H9 (cell line): ENCODE measurements around the gene PAOX. TPM values are rescaled to one million over a fixed set of nuclear protein-coding genes. Genes with fewer than 3 reads are reported as not detected.

Source experiments
- DNase-seq: peaks from one replicate; pipeline ENCODE4 v3.0.0-alpha.2; 2017
- H2AFZ ChIP-seq: one replicate; pipeline ENCODE4 v1.6.1; 2013; ENCODE audit warnings: mild to moderate bottlenecking, low read length, control low read depth, moderate library complexity
- H2AK5ac ChIP-seq: 2 replicates; pipeline ENCODE4 v1.6.1; 2013; ENCODE audit warnings: low read length, control low read depth, mixed read lengths; ENCODE audit not compliant: insufficient read length
- H2BK120ac ChIP-seq: one replicate; pipeline ENCODE4 v1.6.1; 2013; ENCODE audit warnings: low read depth, mild to moderate bottlenecking, low read length, control low read depth, inconsistent platforms; ENCODE audit not compliant: poor library complexity, severe bottlenecking
- H2BK12ac ChIP-seq: 2 replicates; pipeline ENCODE4 v1.6.1; 2013; ENCODE audit warnings: low read length, control low read depth, mixed read lengths, low read depth; ENCODE audit not compliant: insufficient read length
- H2BK15ac ChIP-seq: 2 replicates; pipeline ENCODE4 v1.6.1; 2013; ENCODE audit warnings: low read depth, low read length, control low read depth
- H2BK20ac ChIP-seq: one replicate; pipeline ENCODE4 v1.6.1; 2013; ENCODE audit warnings: low read depth, mild to moderate bottlenecking, low read length, control low read depth, inconsistent platforms; ENCODE audit not compliant: poor library complexity, severe bottlenecking
- H2BK5ac ChIP-seq: 2 replicates; pipeline ENCODE4 v1.6.1; 2013; ENCODE audit warnings: low read length, control low read depth, mixed read lengths; ENCODE audit not compliant: insufficient read length
- H3K14ac ChIP-seq: 2 replicates; pipeline ENCODE4 v1.6.1; 2013; ENCODE audit warnings: low read length, control low read depth; ENCODE audit not compliant: insufficient read depth
- H3K18ac ChIP-seq: 2 replicates; pipeline ENCODE4 v1.6.1; 2013; ENCODE audit warnings: low read depth, mild to moderate bottlenecking, mixed read lengths, low read length, control low read depth; ENCODE audit not compliant: insufficient read length
- H3K23ac ChIP-seq: 2 replicates; pipeline ENCODE4 v1.6.1; 2013; ENCODE audit warnings: low read length, control low read depth, mixed read lengths, low read depth; ENCODE audit not compliant: insufficient read length
- H3K23me2 ChIP-seq: 2 replicates; pipeline ENCODE4 v1.6.1; 2013; ENCODE audit warnings: low read depth, mild to moderate bottlenecking, mixed read lengths, low read length, control low read depth; ENCODE audit not compliant: insufficient read length, poor library complexity, severe bottlenecking
- H3K27ac ChIP-seq: 2 replicates; pipeline ENCODE4 v1.5.1; 2013; ENCODE audit warnings: low read length, control low read depth, mixed read lengths, low read depth; ENCODE audit not compliant: insufficient read length
- H3K27me3 ChIP-seq: 2 replicates; pipeline ENCODE4 v1.6.1; 2013; ENCODE audit warnings: low read length, control low read depth, inconsistent platforms; ENCODE audit not compliant: insufficient read depth
- H3K4ac ChIP-seq: 2 replicates; pipeline ENCODE4 v1.6.1; 2013; ENCODE audit warnings: low read depth, mild to moderate bottlenecking, control low read depth, inconsistent platforms, low read length, moderate library complexity
- H3K4me1 ChIP-seq: 2 replicates; pipeline ENCODE4 v1.6.1; 2013; ENCODE audit warnings: low read length, control low read depth, inconsistent platforms; ENCODE audit not compliant: insufficient read depth
- H3K4me2 ChIP-seq: 2 replicates; pipeline ENCODE4 v1.6.1; 2013; ENCODE audit warnings: low read length, control low read depth, mixed read lengths; ENCODE audit not compliant: insufficient read length, insufficient read depth
- H3K56ac ChIP-seq: 2 replicates; pipeline ENCODE4 v1.6.1; 2013; ENCODE audit warnings: low read depth, mild to moderate bottlenecking, mixed read lengths, low read length, control low read depth; ENCODE audit not compliant: insufficient read length
- H3K79me1 ChIP-seq: 2 replicates; pipeline ENCODE4 v1.6.1; 2013; ENCODE audit warnings: low read depth, mild to moderate bottlenecking, moderate library complexity, low read length, control low read depth, inconsistent platforms; ENCODE audit not compliant: insufficient read depth, poor library complexity, severe bottlenecking
- H3K79me2 ChIP-seq: 2 replicates; pipeline ENCODE4 v1.6.1; 2013; ENCODE audit warnings: low read length, control low read depth, inconsistent platforms; ENCODE audit not compliant: insufficient read depth
- H3K9ac ChIP-seq: 2 replicates; pipeline ENCODE4 v1.6.1; 2013; ENCODE audit warnings: low read length, control low read depth, mixed read lengths; ENCODE audit not compliant: insufficient read length; ENCODE audit errors: extremely low read depth
- H3K9me3 ChIP-seq: one replicate; pipeline ENCODE4 v1.6.1; 2013; ENCODE audit warnings: low read depth, low read length, inconsistent platforms; ENCODE audit not compliant: control insufficient read depth
- H3T11ph ChIP-seq: one replicate; pipeline ENCODE4 v1.6.1; 2013; ENCODE audit warnings: mild to moderate bottlenecking, low read length, control low read depth, inconsistent platforms
- H4K20me1 ChIP-seq: one replicate; pipeline ENCODE4 v1.6.1; 2013; ENCODE audit not compliant: control insufficient read depth, insufficient read length, insufficient read depth
- H4K5ac ChIP-seq: 2 replicates; pipeline ENCODE4 v1.6.1; 2013; ENCODE audit warnings: low read depth, mild to moderate bottlenecking, mixed read lengths, low read length, control low read depth; ENCODE audit not compliant: insufficient read length
- H4K8ac ChIP-seq: replicated peaks from 2 replicates; pipeline ENCODE4 v1.6.1; 2013; ENCODE audit warnings: low read length, control low read depth, mixed read lengths, low read depth; ENCODE audit not compliant: insufficient read length
- H4K91ac ChIP-seq: 2 replicates; pipeline ENCODE4 v1.6.1; 2013; ENCODE audit warnings: low read depth, mild to moderate bottlenecking, moderate library complexity, mixed read lengths, low read length, control low read depth; ENCODE audit not compliant: insufficient read length
- H3K27ac Mint-ChIP-seq, 3 experiments: 2 replicates in 2 of 3; 3 replicates in 1 of 3; pipeline ENCODE4 v1.8.0; 2020 to 2021; ENCODE audit warnings: mixed read lengths in 3 of 3, mild to moderate bottlenecking in 1 of 3, moderate library complexity in 1 of 3
- H3K27me3 Mint-ChIP-seq: 2 replicates; pipeline ENCODE4 v1.8.0; 2021; ENCODE audit warnings: low read depth, mild to moderate bottlenecking, moderate library complexity, mixed read lengths
- H3K36me3 Mint-ChIP-seq, 3 experiments: 2 replicates in 2 of 3; 3 replicates in 1 of 3; pipeline ENCODE4 v1.8.0; 2020 to 2021; ENCODE audit warnings: low read depth in 3 of 3, mixed read lengths in 3 of 3; ENCODE audit not compliant: insufficient read depth in 1 of 3
- H3K4me1 Mint-ChIP-seq, 2 experiments: 2 replicates each; pipeline ENCODE4 v1.8.0; 2020; ENCODE audit warnings: mixed read lengths in 2 of 2
- H3K4me3 Mint-ChIP-seq, 2 experiments: 2 replicates in 1 of 2; 3 replicates in 1 of 2; pipeline ENCODE4 v1.8.0; 2020 to 2021; ENCODE audit warnings: mild to moderate bottlenecking in 2 of 2, mixed read lengths in 2 of 2, moderate library complexity in 1 of 2
- H3K9me3 Mint-ChIP-seq, 2 experiments: 2 replicates in 1 of 2; 3 replicates in 1 of 2; pipeline ENCODE4 v1.8.0; 2020; ENCODE audit warnings: mild to moderate bottlenecking in 2 of 2, mixed read lengths in 2 of 2, moderate library complexity in 1 of 2
- WGBS: extraction: QIAGEN DNeasy Blood & Tissue Kit; methylation state at CpG from one replicate; pipeline ENCODE4 v1.1.7; 2013; ENCODE audit warnings: missing lambda C conversion rate, low lambda C conversion rate, mixed read lengths; ENCODE audit not compliant: insufficient read length; ENCODE audit errors: extremely low coverage; 5-methylcytosine and 5-hydroxymethylcytosine counted together
- total RNA-seq: library from RNA; stranded (reverse); gene quantifications from 2 replicates; pipeline ENCODE4 v1.2.1, GENCODE V29; 2021
- TF ChIP-seq, protein P1 (sequence below): fragments of 200-600 bp; sonication (generic); conservative IDR thresholded peaks from 3 replicates; pipeline ENCODE4 v1.8.0; 2021; ENCODE audit warnings: antibody characterized with exemption, mild to moderate bottlenecking

The PAOX gene
- total RNA-seq, 1 experiment from 2014 or later, result 5.6 TPM

DNA sequence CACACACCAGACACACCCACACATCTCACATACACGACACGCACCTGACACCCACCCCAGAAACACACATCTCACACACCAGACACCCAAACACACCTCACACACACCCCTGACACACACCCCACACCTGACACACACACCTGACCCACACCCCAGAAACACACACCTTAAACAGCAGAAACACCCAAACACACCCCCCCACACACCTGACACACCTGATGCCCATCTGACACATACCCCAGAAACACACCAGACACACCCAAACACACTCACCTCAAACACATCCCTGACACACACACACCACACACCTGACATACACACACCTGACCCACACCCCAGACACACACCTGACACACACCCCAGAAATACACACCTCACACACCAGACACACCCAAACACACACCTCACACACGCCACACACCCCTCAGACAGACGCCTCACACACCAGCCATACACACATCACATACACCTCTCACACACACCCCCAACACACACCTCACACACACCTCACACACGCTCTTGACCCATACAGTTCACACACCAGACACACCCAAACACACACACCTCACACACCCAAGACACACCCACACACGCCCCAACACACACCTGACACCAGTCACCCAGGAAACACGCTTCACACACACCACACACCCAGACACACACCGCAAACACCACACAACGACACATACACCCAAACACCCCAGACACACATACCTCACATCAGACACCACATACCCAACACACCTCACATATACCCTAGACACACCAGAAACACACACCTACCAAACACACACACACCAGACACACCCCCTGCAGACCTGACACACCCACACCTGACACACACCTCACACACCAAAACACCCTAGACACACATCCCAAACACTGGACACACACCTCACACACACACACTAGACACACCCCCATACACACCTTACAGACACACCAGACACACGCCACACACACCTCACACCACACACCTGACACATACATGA is 40.7 kb upstream of the PAOX start:
- Histone ChIP-seq H2AK5ac (no peak overlapping the region), H3K4ac (no peak overlapping the region), H3K27ac (no peak overlapping the region), H2BK20ac (no peak overlapping the region), H4K5ac (no peak overlapping the region), H3K18ac (no peak overlapping the region), H3K23ac (no peak overlapping the region), H3T11ph (no peak overlapping the region), H3K56ac (no peak overlapping the region), H3K4me2 (no peak overlapping the region), H2BK120ac (no peak overlapping the region), H3K4me1 (no peaks in the 10 kb centered on the region; the same call in 1 of the 2 replicates), H2BK15ac (no peak overlapping the region), H4K20me1 (no peaks in the 10 kb centered on the region), H4K8ac (no peak overlapping the region), H3K27me3 (peaks cover 33% of the 10 kb centered on the region), H2BK5ac (no peak overlapping the region), H3K9me3 (no peaks in the 10 kb centered on the region), H3K79me1 (no peaks in the 10 kb centered on the region), H4K91ac (no peak overlapping the region), H3K23me2 (peaks cover 9% of the 10 kb centered on the region), H3K14ac (no peak overlapping the region), H3K9ac (no peak overlapping the region), H2AFZ (no peak overlapping the region), H2BK12ac (no peak overlapping the region), H3K79me2 (no peaks in the 10 kb centered on the region)
- Mint-ChIP-seq H3K9me3 (peaks cover 4 to 5% of the 10 kb centered on the region in 2 experiments; a peak in 3 of 5 replicates), H3K36me3 (no peaks in the 10 kb centered on the region; a peak in 1 of 7 replicates), H3K4me3 (no peak overlapping the region), H3K27ac (no peak overlapping the region), H3K27me3 (peaks cover 24% of the 10 kb centered on the region), H3K4me1 (peaks cover 5 to 7% of the 10 kb centered on the region in 2 experiments)
- TF ChIP-seq, protein P1, sequence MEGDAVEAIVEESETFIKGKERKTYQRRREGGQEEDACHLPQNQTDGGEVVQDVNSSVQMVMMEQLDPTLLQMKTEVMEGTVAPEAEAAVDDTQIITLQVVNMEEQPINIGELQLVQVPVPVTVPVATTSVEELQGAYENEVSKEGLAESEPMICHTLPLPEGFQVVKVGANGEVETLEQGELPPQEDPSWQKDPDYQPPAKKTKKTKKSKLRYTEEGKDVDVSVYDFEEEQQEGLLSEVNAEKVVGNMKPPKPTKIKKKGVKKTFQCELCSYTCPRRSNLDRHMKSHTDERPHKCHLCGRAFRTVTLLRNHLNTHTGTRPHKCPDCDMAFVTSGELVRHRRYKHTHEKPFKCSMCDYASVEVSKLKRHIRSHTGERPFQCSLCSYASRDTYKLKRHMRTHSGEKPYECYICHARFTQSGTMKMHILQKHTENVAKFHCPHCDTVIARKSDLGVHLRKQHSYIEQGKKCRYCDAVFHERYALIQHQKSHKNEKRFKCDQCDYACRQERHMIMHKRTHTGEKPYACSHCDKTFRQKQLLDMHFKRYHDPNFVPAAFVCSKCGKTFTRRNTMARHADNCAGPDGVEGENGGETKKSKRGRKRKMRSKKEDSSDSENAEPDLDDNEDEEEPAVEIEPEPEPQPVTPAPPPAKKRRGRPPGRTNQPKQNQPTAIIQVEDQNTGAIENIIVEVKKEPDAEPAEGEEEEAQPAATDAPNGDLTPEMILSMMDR, result no peak
- WGBS, result 100% methylated on average over 2 of the region's 10 CpGs
- no peak for DNase-seq
